ENCODE data around the gene ALDH16A1.

The ALDH16A1 gene

DNA sequence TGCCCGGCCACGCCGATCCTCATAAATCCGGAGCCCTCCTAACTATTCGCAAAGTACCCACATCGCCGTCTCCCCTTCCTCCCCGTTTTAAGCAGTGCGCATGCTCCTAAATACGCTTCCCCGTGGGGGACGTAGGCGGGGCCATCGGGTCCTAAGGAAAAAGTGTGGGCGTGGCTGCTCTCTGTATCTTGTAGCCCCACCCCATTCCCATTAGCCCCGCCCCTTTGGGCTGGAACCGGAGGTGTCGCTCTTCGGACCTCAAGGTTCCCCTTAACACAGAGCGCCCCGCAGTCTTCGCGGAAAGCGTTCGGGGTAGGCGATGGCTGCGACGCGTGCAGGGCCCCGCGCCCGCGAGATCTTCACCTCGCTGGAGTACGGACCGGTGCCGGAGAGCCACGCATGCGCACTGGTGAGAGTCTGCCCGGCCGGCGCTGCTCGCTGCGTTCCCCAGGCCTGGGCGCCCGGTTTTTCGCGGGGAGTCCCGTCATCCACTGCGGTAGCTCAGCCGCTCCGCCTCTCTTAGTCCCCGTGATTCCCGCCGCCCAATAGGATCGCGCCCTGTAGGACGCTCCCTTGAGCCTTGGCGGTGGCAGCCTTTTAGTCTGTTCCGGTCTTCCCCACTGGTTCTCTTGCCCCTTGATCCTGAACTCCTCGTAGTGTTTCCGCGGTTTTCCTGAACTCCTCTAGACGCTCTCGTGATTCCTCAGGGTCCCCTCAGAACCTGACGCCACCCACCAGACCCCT is at the start of gene ALDH16A1:
Gene ALDH16A1 (plus strand): TSS at position 213 of the 744 bp plus-strand sequence. CDS start 107 bp downstream, at position 320.
- DNase-seq (ENCODE audit: low read depth in 2 of 2), result peak; percentile 91 to 95

DNA sequence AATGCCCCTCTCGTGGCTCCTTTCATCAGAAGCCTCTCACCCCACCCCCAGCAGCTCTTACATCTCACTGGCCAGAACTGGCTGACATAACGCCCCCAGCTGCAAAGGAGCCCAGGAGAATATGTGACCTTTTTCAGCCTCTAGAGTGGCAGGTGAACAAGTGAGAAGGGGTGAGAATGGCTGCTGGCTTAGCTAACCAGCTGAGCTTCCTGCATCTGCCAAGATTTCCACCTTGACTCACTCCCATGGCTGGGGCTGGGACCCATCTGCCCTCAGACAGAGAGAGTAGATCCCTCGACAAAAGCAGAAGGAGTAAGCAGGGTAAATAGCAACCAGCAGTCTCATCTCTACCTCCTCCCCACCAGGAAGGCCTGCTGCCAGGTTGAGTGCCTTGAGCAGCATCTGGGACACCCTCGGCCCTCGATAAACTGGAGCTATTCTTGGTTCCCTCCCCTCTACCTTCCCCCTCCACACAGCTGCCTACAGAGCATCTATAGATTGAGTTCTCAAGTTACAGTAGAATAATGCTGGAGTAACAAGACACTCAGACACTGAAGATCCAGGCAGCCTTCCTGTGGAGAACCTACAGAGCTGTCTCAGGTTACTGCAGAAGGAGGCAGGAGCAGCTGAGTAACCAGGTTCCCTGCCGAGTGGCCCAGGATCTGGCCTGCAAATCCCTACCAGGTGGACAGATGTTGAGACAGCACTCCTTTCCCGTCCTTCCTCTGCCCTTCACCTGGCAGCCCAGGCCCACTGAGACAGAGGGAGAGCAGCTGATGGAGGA is 49.4 kb upstream of the ALDH16A1 start:
- no peak for DNase-seq (ENCODE audit: low read depth in 2 of 2)

GRCh38 chr19:49407079-49407478 is 45.9 kb upstream of the ALDH16A1 start:
- DNase-seq (ENCODE audit: low read depth in 2 of 2), result no peak

- DNase-seq (ENCODE audit: low read depth in 2 of 2), result no peak
These were observed 45.5 kb upstream of the ALDH16A1 start for GRCh38 chr19:49407482-49408015.

DNA sequence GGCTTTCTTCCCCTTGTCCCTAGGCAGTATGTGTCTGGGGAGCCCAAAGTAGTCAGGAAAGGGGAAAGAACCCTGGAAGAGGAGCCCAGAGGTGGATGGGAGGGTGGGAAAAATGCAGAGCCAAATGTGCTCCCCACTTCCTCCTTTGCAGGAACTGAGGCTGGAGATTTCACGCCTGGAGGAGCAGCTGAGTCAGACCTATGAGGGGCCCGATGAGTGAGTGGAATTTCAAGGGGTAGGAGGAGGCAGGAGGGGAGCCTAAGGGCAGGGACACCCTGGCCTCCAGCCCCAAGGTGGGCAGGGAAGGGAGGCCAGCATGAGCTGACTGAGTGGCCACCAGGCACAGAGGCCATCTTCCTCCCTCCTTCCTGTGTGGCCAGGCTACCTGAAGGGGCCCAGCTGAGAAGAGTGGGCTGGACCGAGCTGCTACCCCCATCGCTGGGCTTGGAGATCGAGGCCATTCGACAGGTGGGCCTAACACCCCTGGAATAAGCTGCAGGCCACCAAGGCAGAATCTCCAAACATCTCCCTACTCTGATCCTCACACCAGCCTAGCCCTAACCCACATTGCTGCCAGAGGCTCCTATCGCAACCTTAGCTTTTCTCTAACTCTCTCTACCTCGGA is 44.1 kb upstream of the ALDH16A1 start:
- DNase-seq (ENCODE audit: low read depth in 2 of 2), result no peak

- no peak for DNase-seq (ENCODE audit: low read depth in 2 of 2)
These were observed 43.5 kb upstream of the ALDH16A1 start for GRCh38 chr19:49409441-49410029.

- no peak for DNase-seq (ENCODE audit: low read depth in 2 of 2)
These were observed 41.2 kb upstream of the ALDH16A1 start for GRCh38 chr19:49411681-49412326.

- no peak for DNase-seq (ENCODE audit: low read depth in 2 of 2)
These were observed 39.7 kb upstream of the ALDH16A1 start for GRCh38 chr19:49413348-49413747.

DNA sequence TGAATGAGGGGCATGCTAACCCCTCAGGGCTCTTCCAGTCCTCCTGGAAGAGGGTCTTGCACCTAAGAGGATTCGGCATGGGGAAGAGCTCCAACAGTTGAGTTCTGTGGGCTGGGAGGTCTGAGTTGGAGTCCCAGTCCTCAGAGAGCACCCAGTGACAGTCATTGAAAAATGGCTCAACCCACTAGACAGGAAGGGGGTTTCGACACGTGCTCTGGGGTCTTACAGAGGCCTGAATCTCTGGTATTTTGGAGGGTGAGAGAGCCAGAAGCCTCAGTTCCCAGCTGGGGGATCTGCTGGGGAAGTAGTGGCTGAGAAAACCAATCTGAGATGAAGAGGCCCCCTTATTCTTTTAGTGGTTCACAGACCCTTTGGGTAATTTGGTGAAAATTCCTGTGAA is 38.8 kb upstream of the ALDH16A1 start:
- DNase-seq (ENCODE audit: low read depth in 2 of 2), result no peak

DNA sequence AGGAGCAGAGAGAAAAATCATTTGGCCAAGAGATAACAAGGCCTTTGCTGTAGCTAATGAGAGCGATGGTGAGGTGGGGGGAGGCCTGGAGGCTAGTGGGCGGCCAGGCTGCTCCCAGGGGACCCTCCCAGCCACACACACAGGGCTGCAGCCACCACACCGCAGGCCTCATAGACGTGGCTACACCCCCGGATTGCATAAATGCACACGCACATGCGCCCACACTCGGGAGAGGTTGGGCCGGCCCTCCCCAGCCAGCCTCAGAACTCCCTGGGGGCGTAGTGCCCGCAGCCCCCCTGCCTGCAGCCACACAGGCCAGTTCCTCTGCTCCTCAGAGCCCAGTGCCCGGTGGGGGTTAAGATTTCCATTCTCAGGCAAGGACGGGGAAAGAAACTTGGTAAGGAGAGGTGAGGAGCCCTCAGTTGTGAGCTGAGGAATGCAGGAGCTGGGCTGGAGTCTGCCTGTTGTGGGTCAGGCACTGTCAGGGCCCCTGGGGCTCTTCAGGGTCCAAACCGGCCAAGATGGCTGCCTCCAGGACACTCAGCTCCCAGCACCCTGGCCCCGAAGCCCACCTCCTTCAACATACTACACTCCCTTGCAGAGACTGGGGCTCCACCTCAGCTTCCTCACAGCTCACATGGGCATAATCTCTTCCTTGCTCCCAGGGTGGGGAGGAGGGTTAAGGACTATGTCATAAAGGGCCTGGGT is 37.8 kb upstream of the ALDH16A1 start:
- no peak for DNase-seq (ENCODE audit: low read depth in 2 of 2)

DNA sequence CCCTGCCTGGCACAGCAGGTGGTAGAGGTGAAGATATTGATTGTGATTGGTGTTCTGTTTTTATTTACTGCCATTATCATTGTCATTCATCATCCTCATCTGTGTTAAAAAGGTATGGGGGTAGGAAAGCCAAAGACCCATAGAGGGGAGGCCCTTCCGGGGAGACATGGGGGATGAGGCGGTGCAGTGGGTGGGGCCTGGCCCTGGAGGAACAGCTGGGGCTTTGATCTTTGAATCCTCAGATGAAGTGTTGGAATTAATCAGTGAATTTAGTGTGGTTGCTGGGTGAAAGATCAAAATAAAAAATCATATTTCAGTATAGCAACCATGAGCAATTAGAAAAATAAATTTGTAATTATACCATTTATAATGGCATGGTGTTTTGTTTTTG is 37.2 kb upstream of the ALDH16A1 start:
- no peak for DNase-seq (ENCODE audit: low read depth in 2 of 2)

DNA sequence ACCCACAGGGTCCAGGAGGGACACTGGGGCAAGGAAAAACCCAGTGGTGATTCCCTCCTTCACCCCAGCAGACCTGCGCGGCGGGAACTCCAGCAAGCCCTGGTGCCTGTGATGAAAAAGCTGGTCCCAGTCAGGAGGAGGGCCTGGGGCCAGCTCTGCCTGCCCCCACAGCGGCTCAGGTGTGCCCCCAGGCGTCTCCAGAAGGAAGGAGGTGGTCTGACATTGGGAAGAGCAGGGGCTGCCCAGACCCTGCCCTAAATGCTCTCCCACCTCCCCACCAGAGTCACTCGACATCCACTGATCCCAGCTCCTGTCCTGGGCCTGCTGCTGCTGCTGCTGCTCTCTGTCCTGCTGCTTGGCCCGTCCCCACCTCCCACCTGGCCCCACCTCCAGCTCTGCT is 35.9 kb upstream of the ALDH16A1 start:
- DNase-seq (ENCODE audit: low read depth in 2 of 2), result no peak

- DNase-seq (ENCODE audit: low read depth in 2 of 2), result no peak
These were observed 34.5 kb upstream of the ALDH16A1 start for GRCh38 chr19:49418511-49418910.

- no peak for DNase-seq (ENCODE audit: low read depth in 2 of 2)
These were observed 33.9 kb upstream of the ALDH16A1 start for GRCh38 chr19:49419173-49419572.

- no peak for DNase-seq (ENCODE audit: low read depth in 2 of 2)
These were observed 32.8 kb upstream of the ALDH16A1 start for GRCh38 chr19:49420227-49420626.

DNA sequence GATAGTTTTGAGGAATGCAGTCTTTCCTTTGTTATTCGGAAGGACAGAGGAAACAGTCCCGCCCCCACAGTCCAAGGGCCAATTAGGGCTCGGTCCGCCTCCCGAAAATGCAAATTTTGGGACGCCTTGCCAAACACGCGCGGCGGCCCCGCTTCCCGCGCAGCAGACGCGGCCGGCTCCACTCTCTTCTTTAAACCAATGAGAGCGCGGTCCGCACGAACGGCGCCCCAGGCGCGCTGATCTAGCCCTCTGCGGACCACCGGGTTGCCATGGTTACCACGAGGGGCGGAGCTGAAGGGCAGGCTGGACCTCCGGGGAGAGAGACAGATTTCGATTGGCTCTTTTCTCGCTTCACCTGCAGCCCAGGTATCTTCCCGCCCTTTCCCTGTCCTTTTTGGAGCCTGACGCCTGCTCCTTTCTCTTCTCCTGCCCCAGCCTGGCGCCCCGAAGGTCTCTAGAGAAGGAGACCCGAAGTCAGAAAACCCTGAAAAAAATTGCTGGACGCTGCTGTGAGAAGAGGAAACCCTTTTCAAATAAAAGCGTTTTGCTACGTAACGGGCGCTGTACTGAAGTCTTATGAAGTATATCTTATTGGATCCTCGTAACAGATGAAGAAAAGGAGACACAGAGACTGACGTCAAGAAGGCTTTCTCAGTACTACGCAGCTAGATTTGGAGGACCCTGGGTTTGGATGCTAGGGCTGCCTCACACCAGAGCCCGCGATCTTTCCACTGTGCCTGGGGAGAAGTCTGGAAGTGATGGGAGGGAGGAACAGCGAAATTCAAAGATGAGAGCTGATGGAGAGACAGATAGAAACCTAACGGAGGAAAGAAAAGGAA is 31.8 kb upstream of the ALDH16A1 start:
- no peak for DNase-seq (ENCODE audit: low read depth in 2 of 2)

GRCh38 chr19:49421878-49422202 is 31.2 kb upstream of the ALDH16A1 start:
- DNase-seq (ENCODE audit: low read depth in 2 of 2), result no peak

DNA sequence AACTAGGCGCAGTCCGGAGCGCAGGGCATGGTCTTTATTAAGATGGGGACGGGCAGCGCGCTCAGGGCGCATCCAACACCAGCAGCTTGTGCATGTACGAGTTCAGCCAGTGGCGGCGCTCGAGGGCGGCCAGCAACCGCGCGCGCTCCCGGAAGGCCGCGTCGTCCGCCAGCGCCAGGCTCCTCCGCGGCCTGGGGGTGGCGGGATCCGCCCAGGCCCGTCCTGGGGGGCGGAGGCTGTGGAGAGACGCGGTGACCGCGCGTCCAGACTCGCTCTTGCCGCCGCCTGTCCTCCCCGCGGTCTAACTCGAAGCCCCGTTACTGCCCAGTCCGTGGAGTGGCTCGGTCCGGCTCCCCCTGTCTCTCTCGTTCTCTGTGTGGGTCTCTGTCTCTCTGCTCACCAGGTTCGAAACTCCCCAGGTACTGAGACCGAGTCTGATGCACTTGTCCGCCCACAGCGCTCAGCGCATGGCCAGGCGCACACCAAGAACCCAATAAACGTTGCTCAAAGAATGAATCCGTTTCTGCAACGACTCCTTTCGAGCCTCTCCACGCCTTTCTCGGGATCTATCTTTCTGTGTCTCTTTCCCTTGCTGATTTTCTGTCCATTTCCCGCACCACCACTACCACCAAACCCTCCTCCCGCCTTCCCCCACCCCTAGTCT is 30.5 kb upstream of the ALDH16A1 start:
- DNase-seq (ENCODE audit: low read depth in 2 of 2), result no peak
